ENCODE data around the gene EML4.

The EML4 gene

DNA sequence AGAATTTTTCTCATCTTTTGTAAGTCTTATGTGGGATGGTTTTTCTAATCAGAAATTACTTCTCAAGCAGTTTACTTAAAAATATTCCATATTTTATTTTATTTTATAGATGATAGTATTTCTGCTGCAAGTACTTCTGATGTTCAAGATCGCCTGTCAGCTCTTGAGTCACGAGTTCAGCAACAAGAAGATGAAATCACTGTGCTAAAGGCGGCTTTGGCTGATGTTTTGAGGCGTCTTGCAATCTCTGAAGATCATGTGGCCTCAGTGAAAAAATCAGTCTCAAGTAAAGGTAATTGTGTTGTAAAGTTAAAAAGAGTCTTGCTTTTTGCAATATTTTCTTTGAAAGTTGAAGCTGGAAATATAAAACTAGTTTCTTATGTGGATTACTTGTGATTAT lies 76.2 kb downstream of the EML4 start:
- TF ChIP-seq, protein P1, sequence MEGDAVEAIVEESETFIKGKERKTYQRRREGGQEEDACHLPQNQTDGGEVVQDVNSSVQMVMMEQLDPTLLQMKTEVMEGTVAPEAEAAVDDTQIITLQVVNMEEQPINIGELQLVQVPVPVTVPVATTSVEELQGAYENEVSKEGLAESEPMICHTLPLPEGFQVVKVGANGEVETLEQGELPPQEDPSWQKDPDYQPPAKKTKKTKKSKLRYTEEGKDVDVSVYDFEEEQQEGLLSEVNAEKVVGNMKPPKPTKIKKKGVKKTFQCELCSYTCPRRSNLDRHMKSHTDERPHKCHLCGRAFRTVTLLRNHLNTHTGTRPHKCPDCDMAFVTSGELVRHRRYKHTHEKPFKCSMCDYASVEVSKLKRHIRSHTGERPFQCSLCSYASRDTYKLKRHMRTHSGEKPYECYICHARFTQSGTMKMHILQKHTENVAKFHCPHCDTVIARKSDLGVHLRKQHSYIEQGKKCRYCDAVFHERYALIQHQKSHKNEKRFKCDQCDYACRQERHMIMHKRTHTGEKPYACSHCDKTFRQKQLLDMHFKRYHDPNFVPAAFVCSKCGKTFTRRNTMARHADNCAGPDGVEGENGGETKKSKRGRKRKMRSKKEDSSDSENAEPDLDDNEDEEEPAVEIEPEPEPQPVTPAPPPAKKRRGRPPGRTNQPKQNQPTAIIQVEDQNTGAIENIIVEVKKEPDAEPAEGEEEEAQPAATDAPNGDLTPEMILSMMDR (IDR thresholded peaks at IDR 0.05; ENCODE audit: borderline replicate concordance, control extremely low read depth, extremely low read depth, insufficient read depth, missing control alignments), result no peak
- DNase-seq (ENCODE audit: low spot score), result no peak
- in situ Hi-C loops (cut with MboI; ENCODE audit: low sequenced_read_pairs, unreplicated experiment), result loop anchor here (25.0 kb wide), 1 partner anchor 383 kb away; no protein-coding TSS in a partner anchor

DNA sequence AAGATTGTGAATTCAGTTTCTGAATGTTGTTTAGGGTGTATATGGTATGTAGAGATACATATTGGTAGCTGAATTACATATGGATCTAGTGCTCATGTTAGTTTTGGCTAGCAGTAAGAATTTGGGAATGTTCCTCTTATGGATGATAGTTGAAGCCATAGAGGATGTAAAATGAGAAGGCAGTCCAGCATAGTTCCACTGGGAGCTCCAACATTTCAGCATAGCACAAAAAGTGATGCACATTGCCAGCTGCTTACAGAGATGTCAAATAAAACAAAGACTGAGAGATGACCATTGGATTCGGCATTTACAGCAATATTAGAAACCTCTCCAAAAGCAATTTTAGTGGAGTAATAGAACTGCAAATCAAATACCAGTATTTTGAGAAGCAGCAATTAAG lies 77.4 kb downstream of the EML4 start:
- no peak for DNase-seq (ENCODE audit: low spot score)
- TF ChIP-seq, protein P1 (IDR thresholded peaks at IDR 0.05; ENCODE audit: borderline replicate concordance, control extremely low read depth, extremely low read depth, insufficient read depth, missing control alignments), result no peak
- in situ Hi-C loops (cut with MboI; ENCODE audit: low sequenced_read_pairs, unreplicated experiment), result loop anchor here (25.0 kb wide), 1 partner anchor 384 kb away; no protein-coding TSS in a partner anchor

- in situ Hi-C loops (cut with MboI; ENCODE audit: low sequenced_read_pairs, unreplicated experiment), result loop anchor here (25.0 kb wide), 1 partner anchor 387 kb away; no protein-coding TSS in a partner anchor
- TF ChIP-seq, protein P1 (IDR thresholded peaks at IDR 0.05; ENCODE audit: borderline replicate concordance, control extremely low read depth, extremely low read depth, insufficient read depth, missing control alignments), result no peak
- no peak for DNase-seq (ENCODE audit: low spot score)
These were observed 79.7 kb downstream of the EML4 start for GRCh38 chr2:42248846-42249245.

DNA sequence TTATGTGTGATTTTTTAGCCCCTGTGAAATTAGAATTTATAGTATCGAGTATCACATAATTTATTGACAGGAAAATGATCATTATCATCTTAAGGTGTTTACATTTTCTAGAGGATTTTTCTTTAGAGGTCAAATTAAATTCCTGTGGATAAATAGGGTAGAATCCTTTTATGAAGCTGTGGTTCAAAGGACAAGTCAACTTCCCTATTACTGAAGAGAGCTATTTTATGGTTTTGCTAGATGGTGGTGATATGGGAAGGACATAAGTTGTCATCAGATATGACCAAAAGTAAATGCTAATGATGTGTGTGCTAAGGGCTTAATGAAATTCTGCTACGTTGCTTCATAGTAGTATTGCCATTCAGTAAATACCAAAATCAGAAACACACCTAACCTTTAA lies 80.1 kb downstream of the EML4 start:
- TF ChIP-seq, protein P1 (IDR thresholded peaks at IDR 0.05; ENCODE audit: borderline replicate concordance, control extremely low read depth, extremely low read depth, insufficient read depth, missing control alignments), result no peak
- no peak for DNase-seq (ENCODE audit: low spot score)
- in situ Hi-C loops (cut with MboI; ENCODE audit: low sequenced_read_pairs, unreplicated experiment), result loop anchor here (25.0 kb wide), 1 partner anchor 387 kb away; no protein-coding TSS in a partner anchor

DNA sequence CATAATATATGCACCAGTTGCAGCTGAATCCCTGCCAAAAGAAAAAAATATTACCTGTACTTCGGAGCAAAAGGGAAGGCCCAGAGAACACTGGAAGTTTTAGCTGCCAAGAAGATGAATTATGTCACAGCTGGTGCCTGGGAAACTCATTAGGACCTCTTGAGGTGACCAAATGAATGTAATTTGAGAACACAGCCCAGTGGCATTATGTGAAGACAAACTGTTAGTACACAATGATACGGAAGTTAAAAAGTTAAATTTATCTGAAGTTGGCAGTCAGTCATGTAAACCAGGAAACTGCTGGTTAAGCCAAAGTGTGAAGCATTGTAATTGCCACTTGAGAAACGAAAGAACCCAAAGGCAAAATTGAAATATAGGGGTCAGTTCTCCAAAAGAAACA lies 80.7 kb downstream of the EML4 start:
- in situ Hi-C loops (cut with MboI; ENCODE audit: low sequenced_read_pairs, unreplicated experiment), result loop anchor here (25.0 kb wide), 1 partner anchor 388 kb away; no protein-coding TSS in a partner anchor
- no peak for DNase-seq (ENCODE audit: low spot score)
- TF ChIP-seq, protein P1 (IDR thresholded peaks at IDR 0.05; ENCODE audit: borderline replicate concordance, control extremely low read depth, extremely low read depth, insufficient read depth, missing control alignments), result no peak

- no peak for DNase-seq (ENCODE audit: low spot score)
- TF ChIP-seq, protein P1 (IDR thresholded peaks at IDR 0.05; ENCODE audit: borderline replicate concordance, control extremely low read depth, extremely low read depth, insufficient read depth, missing control alignments), result no peak
- in situ Hi-C loops (cut with MboI; ENCODE audit: low sequenced_read_pairs, unreplicated experiment), result no loop called here
These were observed 81.8 kb downstream of the EML4 start for GRCh38 chr2:42250925-42251324.

Data from GM13976 (cell line).